NCI-H446 (cell line): ENCODE results near the gene HBQ1.
"Not testable (repeated sequence)": the region's sequence is repeated elsewhere in the genome, so short reads cannot be mapped to it uniquely, and the experiment has no call there.

Experiments used
- DNase-seq, 2 experiments: peaks; one replicate each; lab custom pipeline; 2025; lab: John Stamatoyannopoulos, UW

HBQ1 gene

GRCh38 chr16:160691-161190 lies 19.5 kb upstream of the HBQ1 start:
- no peak for DNase-seq

GRCh38 chr16:162271-162991 lies 17.8 kb upstream of the HBQ1 start:
- no peak for DNase-seq

- not testable (repeated sequence) for DNase-seq
Observed at GRCh38 chr16:163139-163538, 17.1 kb upstream of the HBQ1 start.

- not testable (repeated sequence) for DNase-seq
Observed at GRCh38 chr16:163696-164095, 16.6 kb upstream of the HBQ1 start.

- DNase-seq: not testable (repeated sequence)
Observed at GRCh38 chr16:164134-164823, 16.0 kb upstream of the HBQ1 start.

DNA sequence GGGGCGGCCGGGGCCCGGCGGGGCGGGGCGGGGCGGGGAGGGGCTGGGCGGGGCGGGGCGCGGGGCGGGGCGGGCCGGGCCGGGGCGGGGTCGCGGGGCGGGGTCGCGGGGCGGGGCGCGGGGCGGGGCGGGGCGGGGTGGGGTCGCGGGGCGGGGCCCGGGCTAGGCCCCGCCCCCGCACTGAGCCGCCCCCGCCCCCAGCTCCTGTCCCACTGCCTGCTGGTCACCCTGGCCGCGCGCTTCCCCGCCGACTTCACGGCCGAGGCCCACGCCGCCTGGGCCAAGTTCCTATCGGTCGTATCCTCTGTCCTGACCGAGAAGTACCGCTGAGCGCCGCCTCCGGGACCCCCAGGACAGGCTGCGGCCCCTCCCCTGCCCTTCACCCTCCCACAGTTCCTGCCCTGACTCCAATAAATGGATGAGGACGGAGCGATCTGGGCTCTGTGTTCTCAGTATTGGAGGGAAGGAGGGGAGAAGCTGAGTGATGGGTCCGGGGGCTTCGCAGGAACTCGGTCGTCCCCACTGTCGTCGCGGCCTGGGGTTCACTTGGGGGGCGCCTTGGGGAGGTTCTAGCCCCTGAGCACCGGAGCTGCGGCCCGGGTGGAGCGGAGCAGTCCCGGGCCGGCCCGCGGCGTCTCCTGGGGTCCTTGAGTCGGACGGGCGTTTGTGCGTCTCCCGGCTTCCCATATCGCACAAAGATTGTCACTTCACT lies 15.3 kb upstream of the HBQ1 start:
- no peak for DNase-seq

- DNase-seq: no peak
Observed at GRCh38 chr16:165539-166374, 14.5 kb upstream of the HBQ1 start, which contains the start of gene HBM. HBM (plus strand) TSS chr16:165978; CDS start chr16:165998, 20 bp downstream.

DNA sequence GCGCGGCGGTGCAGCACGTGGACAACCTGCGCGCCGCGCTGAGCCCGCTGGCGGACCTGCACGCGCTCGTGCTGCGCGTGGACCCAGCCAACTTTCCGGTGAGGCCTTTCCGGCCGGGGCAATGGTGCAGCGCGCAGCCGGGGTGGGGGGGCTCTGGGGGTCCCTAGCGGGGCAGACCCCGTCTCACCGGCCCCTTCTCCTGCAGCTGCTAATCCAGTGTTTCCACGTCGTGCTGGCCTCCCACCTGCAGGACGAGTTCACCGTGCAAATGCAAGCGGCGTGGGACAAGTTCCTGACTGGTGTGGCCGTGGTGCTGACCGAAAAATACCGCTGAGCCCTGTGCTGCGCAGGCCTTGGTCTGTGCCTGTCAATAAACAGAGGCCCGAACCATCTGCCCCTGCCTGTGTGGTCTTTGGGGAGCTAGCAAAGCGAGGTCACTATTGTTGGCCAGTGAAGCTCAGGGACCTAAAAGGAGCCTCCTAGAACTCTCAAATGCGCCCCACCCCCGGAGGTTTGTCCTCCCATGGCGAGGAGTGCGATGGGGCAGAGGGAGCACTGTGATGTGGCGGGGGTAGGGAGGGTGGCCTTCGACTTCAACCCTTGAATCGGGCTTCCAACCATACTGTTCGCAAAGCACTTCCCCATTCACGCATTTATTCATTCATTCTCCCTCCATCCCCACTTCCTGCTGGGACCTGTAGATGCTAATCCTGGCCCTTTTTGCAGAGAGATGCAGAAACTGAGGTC lies 13.7 kb upstream of the HBQ1 start:
- no peak for DNase-seq

DNA sequence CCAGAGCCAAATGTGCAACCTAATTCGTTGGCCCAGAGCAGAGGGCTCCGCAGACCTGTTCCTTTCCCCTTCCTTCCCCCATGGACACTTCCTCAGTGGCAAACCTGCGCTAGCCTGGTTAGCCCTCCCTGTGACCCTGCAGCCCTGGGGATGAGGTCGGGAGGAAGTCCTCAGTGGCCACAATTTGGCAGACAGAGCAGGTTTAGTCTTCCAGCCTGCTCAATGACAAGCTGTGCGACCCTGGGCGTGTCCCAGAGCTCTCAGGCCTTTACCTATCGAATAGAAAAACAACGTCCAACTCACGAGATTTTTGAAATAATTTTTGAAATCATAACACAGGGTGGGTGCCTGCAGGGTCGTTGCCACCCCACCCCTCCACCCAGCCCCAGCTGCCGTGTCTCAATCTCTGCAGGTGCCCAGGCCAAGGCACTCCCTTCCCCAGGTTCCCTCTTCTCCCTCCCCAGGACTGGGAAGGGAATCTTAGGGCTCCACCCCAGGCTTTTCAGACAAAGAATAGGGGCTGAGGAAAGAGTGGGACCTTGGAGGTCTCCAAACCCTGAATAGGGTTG lies 13.1 kb upstream of the HBQ1 start:
- DNase-seq: no peak

GRCh38 chr16:168424-168823 lies 11.8 kb upstream of the HBQ1 start:
- DNase-seq: no peak

GRCh38 chr16:169014-169413 lies 11.2 kb upstream of the HBQ1 start:
- DNase-seq: no peak

- DNase-seq: not testable (repeated sequence)
Observed at GRCh38 chr16:170088-170507, 10.2 kb upstream of the HBQ1 start.

- no peak for DNase-seq
Observed at GRCh38 chr16:170788-171187, 9.5 kb upstream of the HBQ1 start.

DNA sequence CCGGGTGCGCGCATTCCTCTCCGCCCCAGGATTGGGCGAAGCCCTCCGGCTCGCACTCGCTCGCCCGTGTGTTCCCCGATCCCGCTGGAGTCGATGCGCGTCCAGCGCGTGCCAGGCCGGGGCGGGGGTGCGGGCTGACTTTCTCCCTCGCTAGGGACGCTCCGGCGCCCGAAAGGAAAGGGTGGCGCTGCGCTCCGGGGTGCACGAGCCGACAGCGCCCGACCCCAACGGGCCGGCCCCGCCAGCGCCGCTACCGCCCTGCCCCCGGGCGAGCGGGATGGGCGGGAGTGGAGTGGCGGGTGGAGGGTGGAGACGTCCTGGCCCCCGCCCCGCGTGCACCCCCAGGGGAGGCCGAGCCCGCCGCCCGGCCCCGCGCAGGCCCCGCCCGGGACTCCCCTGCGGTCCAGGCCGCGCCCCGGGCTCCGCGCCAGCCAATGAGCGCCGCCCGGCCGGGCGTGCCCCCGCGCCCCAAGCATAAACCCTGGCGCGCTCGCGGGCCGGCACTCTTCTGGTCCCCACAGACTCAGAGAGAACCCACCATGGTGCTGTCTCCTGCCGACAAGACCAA lies 7.8 kb upstream of the HBQ1 start, which contains the start of gene HBA2:
Gene HBA2 (plus strand): TSS at position 503 of the 568 bp plus-strand sequence. CDS start 37 bp downstream, at position 540.
- DNase-seq: not testable (repeated sequence)

DNA sequence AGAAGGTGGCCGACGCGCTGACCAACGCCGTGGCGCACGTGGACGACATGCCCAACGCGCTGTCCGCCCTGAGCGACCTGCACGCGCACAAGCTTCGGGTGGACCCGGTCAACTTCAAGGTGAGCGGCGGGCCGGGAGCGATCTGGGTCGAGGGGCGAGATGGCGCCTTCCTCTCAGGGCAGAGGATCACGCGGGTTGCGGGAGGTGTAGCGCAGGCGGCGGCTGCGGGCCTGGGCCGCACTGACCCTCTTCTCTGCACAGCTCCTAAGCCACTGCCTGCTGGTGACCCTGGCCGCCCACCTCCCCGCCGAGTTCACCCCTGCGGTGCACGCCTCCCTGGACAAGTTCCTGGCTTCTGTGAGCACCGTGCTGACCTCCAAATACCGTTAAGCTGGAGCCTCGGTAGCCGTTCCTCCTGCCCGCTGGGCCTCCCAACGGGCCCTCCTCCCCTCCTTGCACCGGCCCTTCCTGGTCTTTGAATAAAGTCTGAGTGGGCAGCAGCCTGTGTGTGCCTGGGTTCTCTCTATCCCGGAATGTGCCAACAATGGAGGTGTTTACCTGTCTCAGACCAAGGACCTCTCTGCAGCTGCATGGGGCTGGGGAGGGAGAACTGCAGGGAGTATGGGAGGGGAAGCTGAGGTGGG lies 6.9 kb upstream of the HBQ1 start:
- not testable (repeated sequence) for DNase-seq

DNA sequence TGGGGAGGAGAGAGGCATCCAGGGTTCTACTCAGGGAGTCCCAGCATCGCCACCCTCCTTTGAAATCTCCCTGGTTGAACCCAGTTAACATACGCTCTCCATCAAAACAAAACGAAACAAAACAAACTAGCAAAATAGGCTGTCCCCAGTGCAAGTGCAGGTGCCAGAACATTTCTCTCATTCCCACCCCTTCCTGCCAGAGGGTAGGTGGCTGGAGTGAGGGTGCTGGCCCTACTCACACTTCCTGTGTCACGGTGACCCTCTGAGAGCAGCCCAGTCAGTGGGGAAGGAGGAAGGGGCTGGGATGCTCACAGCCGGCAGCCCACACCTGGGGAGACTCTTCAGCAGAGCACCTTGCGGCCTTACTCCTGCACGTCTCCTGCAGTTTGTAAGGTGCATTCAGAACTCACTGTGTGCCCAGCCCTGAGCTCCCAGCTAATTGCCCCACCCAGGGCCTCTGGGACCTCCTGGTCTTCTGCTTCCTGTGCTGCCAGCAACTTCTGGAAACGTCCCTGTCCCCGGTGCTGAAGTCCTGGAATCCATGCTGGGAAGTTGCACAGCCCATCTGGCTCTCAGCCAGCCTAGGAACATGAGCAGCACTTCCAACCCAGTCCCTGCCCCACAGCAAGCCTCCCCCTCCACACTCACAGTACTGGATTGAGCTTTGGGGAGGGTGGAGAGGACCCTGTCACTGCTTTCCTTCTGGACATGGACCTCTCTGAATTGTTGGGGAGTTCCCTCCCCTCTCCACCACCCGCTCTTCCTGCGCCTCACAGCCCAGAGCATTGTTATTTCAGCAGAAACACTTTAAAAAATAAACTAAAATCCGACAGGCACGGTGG lies 6.1 kb upstream of the HBQ1 start:
- DNase-seq: not testable (repeated sequence)

DNA sequence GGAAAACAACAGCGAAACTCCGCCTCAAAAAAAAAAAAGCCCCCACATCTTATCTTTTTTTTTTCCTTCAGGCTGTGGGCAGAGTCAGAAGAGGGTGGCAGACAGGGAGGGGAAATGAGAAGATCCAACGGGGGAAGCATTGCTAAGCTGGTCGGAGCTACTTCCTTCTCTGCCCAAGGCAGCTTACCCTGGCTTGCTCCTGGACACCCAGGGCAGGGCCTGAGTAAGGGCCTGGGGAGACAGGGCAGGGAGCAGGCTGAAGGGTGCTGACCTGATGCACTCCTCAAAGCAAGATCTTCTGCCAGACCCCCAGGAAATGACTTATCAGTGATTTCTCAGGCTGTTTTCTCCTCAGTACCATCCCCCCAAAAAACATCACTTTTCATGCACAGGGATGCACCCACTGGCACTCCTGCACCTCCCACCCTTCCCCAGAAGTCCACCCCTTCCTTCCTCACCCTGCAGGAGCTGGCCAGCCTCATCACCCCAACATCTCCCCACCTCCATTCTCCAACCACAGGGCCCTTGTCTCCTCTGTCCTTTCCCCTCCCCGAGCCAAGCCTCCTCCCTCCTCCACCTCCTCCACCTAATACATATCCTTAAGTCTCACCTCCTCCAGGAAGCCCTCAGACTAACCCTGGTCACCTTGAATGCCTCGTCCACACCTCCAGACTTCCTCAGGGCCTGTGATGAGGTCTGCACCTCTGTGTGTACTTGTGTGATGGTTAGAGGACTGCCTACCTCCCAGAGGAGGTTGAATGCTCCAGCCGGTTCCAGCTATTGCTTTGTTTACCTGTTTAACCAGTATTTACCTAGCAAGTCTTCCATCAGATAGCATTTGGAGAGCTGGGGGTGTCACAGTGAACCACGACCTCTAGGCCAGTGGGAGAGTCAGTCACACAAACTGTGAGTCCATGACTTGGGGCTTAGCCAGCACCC lies 5.0 kb upstream of the HBQ1 start:
- no peak for DNase-seq

DNA sequence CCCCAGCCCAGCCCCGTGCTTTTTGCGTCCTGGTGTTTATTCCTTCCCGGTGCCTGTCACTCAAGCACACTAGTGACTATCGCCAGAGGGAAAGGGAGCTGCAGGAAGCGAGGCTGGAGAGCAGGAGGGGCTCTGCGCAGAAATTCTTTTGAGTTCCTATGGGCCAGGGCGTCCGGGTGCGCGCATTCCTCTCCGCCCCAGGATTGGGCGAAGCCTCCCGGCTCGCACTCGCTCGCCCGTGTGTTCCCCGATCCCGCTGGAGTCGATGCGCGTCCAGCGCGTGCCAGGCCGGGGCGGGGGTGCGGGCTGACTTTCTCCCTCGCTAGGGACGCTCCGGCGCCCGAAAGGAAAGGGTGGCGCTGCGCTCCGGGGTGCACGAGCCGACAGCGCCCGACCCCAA lies 4.3 kb upstream of the HBQ1 start:
- DNase-seq: not testable (repeated sequence)
